DND-41 (cell line): ENCODE measurements around the gene LPAR1.

Experiments
- CTCF ChIP-seq: IDR thresholded peaks from 2 replicates; pipeline ENCODE4 v1.5.1; 2012; ENCODE audit warnings: borderline replicate concordance, low read length, moderate library complexity, mild to moderate bottlenecking; ENCODE audit not compliant: poor library complexity, severe bottlenecking; ENCODE audit errors: extremely low read depth
- EZH2 ChIP-seq: IDR thresholded peaks from 3 replicates; pipeline ENCODE4 v1.6.1; 2012; ENCODE audit warnings: borderline replicate concordance, low read depth, mild to moderate bottlenecking, moderate library complexity, low read length, inconsistent platforms; ENCODE audit not compliant: severe bottlenecking

- TF ChIP-seq CTCF, result no peak
- TF ChIP-seq EZH2, result no peak
These were observed 47.8 kb downstream of the LPAR1 start for GRCh38 chr9:110990481-110990880.
